SU-DHL-6 (cell line): ENCODE results near the gene BMP15.

Source experiments
- H2AFZ ChIP-seq: fragments of 200-600 bp; sonication (generic); 2 replicates; pipeline ENCODE4 v1.6.1; 2014; ENCODE audit warnings: low read depth, mild to moderate bottlenecking, moderate library complexity, mixed read lengths, antibody characterized with exemption, low read length; ENCODE audit not compliant: severe bottlenecking
- H3F3A ChIP-seq: fragments of 200-600 bp; shearing (Covaris generic); 2 replicates; pipeline ENCODE4 v1.6.0; 2016; ENCODE audit warnings: antibody characterized with exemption, mild to moderate bottlenecking; ENCODE audit not compliant: insufficient read depth
- H3K27ac ChIP-seq: fragments of 200-600 bp; sonication (generic); 2 replicates; pipeline ENCODE4 v1.5.1; 2016; ENCODE audit warnings: low read depth, mild to moderate bottlenecking, low read length, moderate library complexity, mixed read lengths
- H3K27me3 ChIP-seq: fragments of 200-600 bp; sonication (generic), shearing (Covaris generic); 2 replicates; pipeline ENCODE4 v1.6.0; 2014; ENCODE audit warnings: mild to moderate bottlenecking, low read length
- H3K36me3 ChIP-seq: fragments of 200-600 bp; sonication (generic); 2 replicates; pipeline ENCODE4 v1.6.1; 2014; ENCODE audit warnings: mild to moderate bottlenecking, low read length, mixed read lengths
- H3K4me2 ChIP-seq: fragments of 300-600, 200-600 bp; shearing (Covaris generic), sonication (generic); 2 replicates; pipeline ENCODE4 v1.6.0; 2014; ENCODE audit warnings: low read length, low read depth, mild to moderate bottlenecking; ENCODE audit not compliant: poor library complexity, severe bottlenecking
- H3K4me3 ChIP-seq: fragments of 200-600 bp; sonication (generic); 2 replicates; pipeline ENCODE4 v1.5.1; 2014; ENCODE audit warnings: antibody characterized with exemption, low read length, mild to moderate bottlenecking, mixed read lengths; ENCODE audit not compliant: insufficient read depth, poor library complexity, severe bottlenecking
- H3K79me2 ChIP-seq: fragments of 200-600 bp; sonication (generic); 2 replicates; pipeline ENCODE4 v1.6.1; 2014; ENCODE audit warnings: mild to moderate bottlenecking, low read length, moderate library complexity; ENCODE audit not compliant: insufficient read depth
- H3K9ac ChIP-seq: fragments of 200-600 bp; sonication (generic); 2 replicates; pipeline ENCODE4 v1.7.0; 2014; ENCODE audit warnings: mild to moderate bottlenecking, low read length
- H3K9me2 ChIP-seq: fragments of 200-600 bp; sonication (generic); replicated peaks from 2 replicates; pipeline ENCODE4 v1.6.1; 2014; ENCODE audit warnings: low read length; ENCODE audit not compliant: insufficient read depth
- H3K9me3 ChIP-seq: fragments of 200-600 bp; sonication (generic); 2 replicates; pipeline ENCODE4 v1.6.1; 2014; ENCODE audit warnings: low read length, mixed read lengths; ENCODE audit not compliant: insufficient read depth
- H4K20me1 ChIP-seq: fragments of 200-600 bp; sonication (generic); 2 replicates; pipeline ENCODE4 v1.6.1; 2014; ENCODE audit warnings: low read depth, mild to moderate bottlenecking, antibody characterized with exemption, low read length, moderate library complexity, mixed read lengths
- CTCF ChIP-seq: fragments of 200-600 bp; sonication (generic); IDR thresholded peaks from one replicate; pipeline ENCODE4 v1.5.1; 2017; ENCODE audit warnings: antibody characterized with exemption, mild to moderate bottlenecking, low read length, moderate library complexity; ENCODE audit not compliant: insufficient read depth, poor library complexity, severe bottlenecking
- EZH2phosphoT487 ChIP-seq: fragments of 200-600 bp; sonication (generic), shearing (Covaris generic); conservative IDR thresholded peaks from 2 replicates; pipeline ENCODE4 v1.6.1; 2018; ENCODE audit warnings: mild to moderate bottlenecking, antibody characterized with exemption, low read length, moderate library complexity, mixed read lengths

BMP15 gene

GRCh38 chrX:50952406-50952805, 41.9 kb downstream of the BMP15 start:
- no peak overlapping the region for H3K4me3 ChIP-seq
- no peak overlapping the region for H3K9ac ChIP-seq
- no peak overlapping the region for H3K4me2 ChIP-seq
- no peaks in the 10 kb centered on the region for H4K20me1 ChIP-seq
- no peaks in the 10 kb centered on the region for H3K9me3 ChIP-seq
- no peaks in the 10 kb centered on the region for H3K36me3 ChIP-seq
- H3K79me2 ChIP-seq: no peaks in the 10 kb centered on the region
- no peaks in the 10 kb centered on the region for H3F3A ChIP-seq
- no peaks in the 10 kb centered on the region for H3K9me2 ChIP-seq
- H3K27ac ChIP-seq: no peak overlapping the region
- H3K27me3 ChIP-seq: no peaks in the 10 kb centered on the region
- no peak overlapping the region for H2AFZ ChIP-seq
- TF ChIP-seq CTCF: no peak
- TF ChIP-seq EZH2phosphoT487: no peak

GRCh38 chrX:50953832-50954231, 43.3 kb downstream of the BMP15 start:
- TF ChIP-seq CTCF (no peak), EZH2phosphoT487 (no peak)
- no peaks in the 10 kb centered on the region for H3K9me2 ChIP-seq
- no peaks in the 10 kb centered on the region for H3F3A ChIP-seq
- no peak overlapping the region for H3K4me2 ChIP-seq
- H4K20me1 ChIP-seq: no peaks in the 10 kb centered on the region
- H3K36me3 ChIP-seq: no peaks in the 10 kb centered on the region
- no peak overlapping the region for H2AFZ ChIP-seq
- H3K79me2 ChIP-seq: no peaks in the 10 kb centered on the region
- no peak overlapping the region for H3K27ac ChIP-seq
- no peak overlapping the region for H3K9ac ChIP-seq
- no peaks in the 10 kb centered on the region for H3K9me3 ChIP-seq
- H3K27me3 ChIP-seq: no peaks in the 10 kb centered on the region
- no peak overlapping the region for H3K4me3 ChIP-seq

GRCh38 chrX:50962156-50962555, 51.6 kb downstream of the BMP15 start:
- Histone ChIP-seq H3K9me3 (no peaks in the 10 kb centered on the region), H3K27ac (no peak overlapping the region), H3F3A (no peaks in the 10 kb centered on the region), H3K36me3 (no peaks in the 10 kb centered on the region), H2AFZ (no peak overlapping the region), H3K79me2 (no peaks in the 10 kb centered on the region), H3K27me3 (no peaks in the 10 kb centered on the region), H3K9me2 (no peaks in the 10 kb centered on the region), H4K20me1 (no peaks in the 10 kb centered on the region), H3K9ac (no peak overlapping the region), H3K4me3 (no peak overlapping the region), H3K4me2 (no peak overlapping the region)
- TF ChIP-seq CTCF: no peak

GRCh38 chrX:50963842-50964241, 53.3 kb downstream of the BMP15 start:
- Histone ChIP-seq H3K27ac (no peak overlapping the region), H2AFZ (no peak overlapping the region), H3K4me2 (no peak overlapping the region), H3K36me3 (no peaks in the 10 kb centered on the region), H4K20me1 (no peaks in the 10 kb centered on the region), H3K79me2 (no peaks in the 10 kb centered on the region), H3K4me3 (no peak overlapping the region), H3K9me2 (no peaks in the 10 kb centered on the region), H3F3A (no peaks in the 10 kb centered on the region), H3K27me3 (no peaks in the 10 kb centered on the region), H3K9ac (no peak overlapping the region), H3K9me3 (no peaks in the 10 kb centered on the region)
- no peak for TF ChIP-seq EZH2phosphoT487
- no peak for TF ChIP-seq CTCF
